Mesendoderm (in vitro differentiated cells): Measurements from ENCODE around the gene PROP1.
"Not testable (repeated sequence)": the region's sequence is repeated elsewhere in the genome, so short reads cannot be mapped to it uniquely, and the experiment has no call there.

Experiments
- DNase-seq: peaks from one replicate; pipeline ENCODE4 v3.0.0; 2013
- H2AK5ac ChIP-seq: 2 replicates; pipeline ENCODE4 v1.6.1; 2013; ENCODE audit warnings: low read length, inconsistent platforms
- H2BK120ac ChIP-seq: 2 replicates; pipeline ENCODE4 v1.6.1; 2013; ENCODE audit warnings: low read depth, mild to moderate bottlenecking, low read length, moderate library complexity, mixed read lengths
- H2BK15ac ChIP-seq: replicated peaks from 2 replicates; pipeline ENCODE4 v1.6.1; 2013; ENCODE audit warnings: low read depth, mild to moderate bottlenecking, moderate library complexity
- H2BK5ac ChIP-seq: 2 replicates; pipeline ENCODE4 v1.6.1; 2013; ENCODE audit warnings: low read length, inconsistent platforms
- H3K18ac ChIP-seq: 2 replicates; pipeline ENCODE4 v1.6.1; 2013; ENCODE audit warnings: mild to moderate bottlenecking, low read length, mixed read lengths
- H3K23ac ChIP-seq: one replicate; pipeline ENCODE4 v1.6.1; 2013; ENCODE audit warnings: low read length
- H3K27ac ChIP-seq: 2 replicates; pipeline ENCODE4 v1.5.1; 2013; ENCODE audit warnings: low read depth, mild to moderate bottlenecking, inconsistent platforms, low read length, moderate library complexity
- H3K27me3 ChIP-seq: 2 replicates; pipeline ENCODE4 v1.6.1; 2013; ENCODE audit warnings: low read length, control low read depth, mild to moderate bottlenecking, inconsistent platforms; ENCODE audit not compliant: insufficient read depth, poor library complexity
- H3K36me3 ChIP-seq: 2 replicates; pipeline ENCODE4 v1.6.1; 2013; ENCODE audit warnings: low read length, inconsistent platforms; ENCODE audit not compliant: control insufficient read depth, insufficient read depth
- H3K4ac ChIP-seq: one replicate; pipeline ENCODE4 v1.6.1; 2013; ENCODE audit warnings: low read depth, mild to moderate bottlenecking, low read length, moderate library complexity
- H3K4me1 ChIP-seq: 2 replicates; pipeline ENCODE4 v1.6.1; 2013; ENCODE audit warnings: low read depth, low read length, inconsistent platforms; ENCODE audit not compliant: control insufficient read depth
- H3K4me2 ChIP-seq: 2 replicates; pipeline ENCODE4 v1.6.1; 2013; ENCODE audit warnings: low read length
- H3K4me3 ChIP-seq: 2 replicates; pipeline ENCODE4 v1.5.1; 2013; ENCODE audit warnings: mild to moderate bottlenecking, low read length
- H3K56ac ChIP-seq: one replicate; pipeline ENCODE4 v1.6.1; 2013; ENCODE audit warnings: low read length
- H3K79me1 ChIP-seq: 2 replicates; pipeline ENCODE4 v1.6.1; 2013; ENCODE audit warnings: low read length, inconsistent platforms
- H3K79me2 ChIP-seq: 2 replicates; pipeline ENCODE4 v1.6.1; 2013; ENCODE audit warnings: mild to moderate bottlenecking, low read length; ENCODE audit not compliant: control insufficient read depth, insufficient read depth
- H3K9ac ChIP-seq: 2 replicates; pipeline ENCODE4 v1.6.1; 2013; ENCODE audit warnings: low read length, inconsistent platforms
- H4K5ac ChIP-seq: one replicate; pipeline ENCODE4 v1.6.1; 2013; ENCODE audit warnings: low read length
- H4K8ac ChIP-seq: one replicate; pipeline ENCODE4 v1.6.1; 2013; ENCODE audit warnings: low read depth, mild to moderate bottlenecking, control low read depth, low read length, moderate library complexity
- WGBS: extraction: QIAGEN DNeasy Blood & Tissue Kit; methylation state at CpG from one replicate; pipeline ENCODE4 v1.1.7; 2013; ENCODE audit warnings: low lambda C conversion rate, missing lambda C conversion rate; ENCODE audit not compliant: insufficient coverage; ENCODE audit errors: extremely low coverage; 5-methylcytosine and 5-hydroxymethylcytosine counted together

Gene PROP1

GRCh38 chr5:177949065-177949464, 47.0 kb downstream of the PROP1 start:
- not testable (repeated sequence) for H4K8ac ChIP-seq, H4K5ac ChIP-seq, H3K27me3 ChIP-seq, H3K4me3 ChIP-seq, H3K56ac ChIP-seq, H3K18ac ChIP-seq, H3K4ac ChIP-seq, H2BK120ac ChIP-seq, H3K79me1 ChIP-seq, H2AK5ac ChIP-seq, H2BK5ac ChIP-seq, H3K4me2 ChIP-seq, H3K79me2 ChIP-seq, H3K4me1 ChIP-seq, H3K23ac ChIP-seq, H3K36me3 ChIP-seq, H3K27ac ChIP-seq, H3K9ac ChIP-seq, H2BK15ac ChIP-seq, DNase-seq
- no CpG with 5 or more reads among the region's 17 CpGs for WGBS

GRCh38 chr5:177947912-177948311, 48.1 kb downstream of the PROP1 start:
- not testable (repeated sequence) for H3K79me1 ChIP-seq, H2BK5ac ChIP-seq, H3K18ac ChIP-seq, H3K4me1 ChIP-seq, H4K8ac ChIP-seq, H3K9ac ChIP-seq, H3K36me3 ChIP-seq, H3K4me2 ChIP-seq, H3K27ac ChIP-seq, H3K4me3 ChIP-seq, H3K27me3 ChIP-seq, DNase-seq, H3K23ac ChIP-seq, H3K56ac ChIP-seq, H4K5ac ChIP-seq, H3K4ac ChIP-seq, H2AK5ac ChIP-seq, H3K79me2 ChIP-seq, H2BK120ac ChIP-seq, H2BK15ac ChIP-seq
- no CpG with 5 or more reads among the region's 10 CpGs for WGBS

GRCh38 chr5:177945601-177946283, 50.3 kb downstream of the PROP1 start:
- not testable (repeated sequence) for H4K8ac ChIP-seq, H3K18ac ChIP-seq, H4K5ac ChIP-seq, H2BK15ac ChIP-seq, H3K27ac ChIP-seq, H3K4ac ChIP-seq, H3K4me1 ChIP-seq, H3K56ac ChIP-seq, H3K79me1 ChIP-seq, H2BK120ac ChIP-seq, H3K4me3 ChIP-seq, H3K4me2 ChIP-seq, H3K27me3 ChIP-seq, H2BK5ac ChIP-seq, H3K79me2 ChIP-seq, H3K23ac ChIP-seq, DNase-seq, H3K9ac ChIP-seq, H2AK5ac ChIP-seq, H3K36me3 ChIP-seq
- no CpG with 5 or more reads among the region's 12 CpGs for WGBS

- H4K8ac ChIP-seq, H2BK5ac ChIP-seq, DNase-seq, H3K27me3 ChIP-seq, H3K27ac ChIP-seq, H4K5ac ChIP-seq, H3K79me2 ChIP-seq, H3K56ac ChIP-seq, H3K79me1 ChIP-seq, H3K23ac ChIP-seq, H3K4me3 ChIP-seq, H3K36me3 ChIP-seq, H3K9ac ChIP-seq, H3K4me1 ChIP-seq, H3K4me2 ChIP-seq, H3K4ac ChIP-seq, H2AK5ac ChIP-seq, H3K18ac ChIP-seq, H2BK15ac ChIP-seq, H2BK120ac ChIP-seq: not testable (repeated sequence)
- WGBS: no CpG with 5 or more reads among the region's 13 CpGs
Observed at GRCh38 chr5:177945145-177945544, 50.9 kb downstream of the PROP1 start.

- not testable (repeated sequence) for H2BK5ac ChIP-seq, H3K56ac ChIP-seq, H3K18ac ChIP-seq, H2BK15ac ChIP-seq, H4K5ac ChIP-seq, DNase-seq, H3K4me3 ChIP-seq, H3K36me3 ChIP-seq, H4K8ac ChIP-seq, H3K27me3 ChIP-seq, H3K4ac ChIP-seq, H2AK5ac ChIP-seq, H3K79me2 ChIP-seq, H3K79me1 ChIP-seq, H3K23ac ChIP-seq, H3K27ac ChIP-seq, H2BK120ac ChIP-seq, H3K9ac ChIP-seq, H3K4me1 ChIP-seq, H3K4me2 ChIP-seq
- WGBS: no CpG with 5 or more reads among the region's 66 CpGs
Observed at GRCh38 chr5:177943805-177944736, 52.0 kb downstream of the PROP1 start.
